Body of pancreas (tissue), 4 donors: ENCODE results near the gene ACAD10.

Experiments used
- CTCF ChIP-seq, 7 experiments: fragments of 450-650 bp in 4 of 7; fragments of 200-600 bp in 3 of 7; sonication (generic) in 3 of 7; IDR thresholded peaks; one replicate each; pipeline ENCODE4 v1.5.1; 2016 to 2019; ENCODE audit warnings: antibody characterized with exemption in 7 of 7
- POLR2A ChIP-seq, 3 donors: fragments of 450-650 bp; IDR thresholded peaks; one replicate each; pipeline ENCODE4 v1.6.1; 2016; ENCODE audit warnings: antibody characterized with exemption in 3 of 3, mild to moderate bottlenecking in 2 of 3

- TF ChIP-seq CTCF (IDR thresholded peaks at IDR 0.05) (no peak), POLR2A (IDR thresholded peaks at IDR 0.05) (no peak)
Measured at GRCh38 chr12:111643427-111643826, 42.4 kb upstream of the ACAD10 start.
